ENCODE measurements around the gene PRLH.

- TF ChIP-seq EZH2 (IDR thresholded peaks at IDR 0.05) (no peak), POLR2AphosphoS5 (IDR thresholded peaks at IDR 0.05; ENCODE audit: borderline replicate concordance, low read depth, low read length) (no peak)
These were observed 18.4 kb upstream of the PRLH start for GRCh38 chr2:237547841-237548416.
